OCI-LY1 (cell line): ENCODE measurements around the gene PARP3.
"Not testable (repeated sequence)": the region's sequence is repeated elsewhere in the genome, so short reads cannot be mapped to it uniquely, and the experiment has no call there.

Experiments used
- H2AFZ ChIP-seq: fragments of 200-600 bp; sonication (generic), shearing (Covaris generic); 2 replicates; pipeline ENCODE4 v1.6.0; 2014; ENCODE audit warnings: antibody characterized with exemption, mild to moderate bottlenecking, low read length
- H3F3A ChIP-seq: fragments of 200-600 bp; sonication (generic), shearing (Covaris generic); 2 replicates; pipeline ENCODE4 v1.6.0; 2014; ENCODE audit warnings: mild to moderate bottlenecking, antibody characterized with exemption, low read length, moderate library complexity; ENCODE audit not compliant: insufficient read depth
- H3K27ac ChIP-seq: fragments of 200-600 bp; sonication (generic); 2 replicates; pipeline ENCODE4 v1.5.1; 2014; ENCODE audit warnings: low read length, mixed run types, mild to moderate bottlenecking, low read depth; ENCODE audit not compliant: poor library complexity, severe bottlenecking
- H3K27me3 ChIP-seq: fragments of 200-600 bp; sonication (generic); 2 replicates; pipeline ENCODE4 v1.6.0; 2014; ENCODE audit warnings: antibody characterized with exemption, mild to moderate bottlenecking, low read length, moderate library complexity; ENCODE audit not compliant: insufficient read depth
- H3K36me3 ChIP-seq: fragments of 200-600 bp; sonication (generic); 2 replicates; pipeline ENCODE4 v1.6.1; 2014; ENCODE audit warnings: mild to moderate bottlenecking, antibody characterized with exemption, low read length, moderate library complexity, mixed read lengths; ENCODE audit not compliant: insufficient read depth
- H3K4me1 ChIP-seq: fragments of 200-600 bp; sonication (generic); 2 replicates; pipeline ENCODE4 v1.5.1; 2014; ENCODE audit warnings: mild to moderate bottlenecking, low read length, moderate library complexity; ENCODE audit not compliant: insufficient read depth, severe bottlenecking
- H3K4me2 ChIP-seq: fragments of 200-600 bp; sonication (generic), shearing (Covaris generic); 2 replicates; pipeline ENCODE4 v1.6.1; 2014; ENCODE audit warnings: low read length
- H3K4me3 ChIP-seq: fragments of 200-600 bp; sonication (generic); 2 replicates; pipeline ENCODE4 v1.5.1; 2014; ENCODE audit warnings: low read length, low read depth, mild to moderate bottlenecking, mixed read lengths; ENCODE audit not compliant: poor library complexity, severe bottlenecking
- H3K79me2 ChIP-seq: fragments of 200-600 bp; shearing (Covaris generic); 2 replicates; pipeline ENCODE4 v1.6.1; 2016; ENCODE audit warnings: mixed run types, low read length, mixed read lengths; ENCODE audit not compliant: insufficient read depth
- H3K9ac ChIP-seq: fragments of 200-600 bp; sonication (generic), shearing (Covaris generic); 2 replicates; pipeline ENCODE4 v1.6.1; 2014; ENCODE audit warnings: mild to moderate bottlenecking, low read length, mixed read lengths
- H3K9me2 ChIP-seq: fragments of 200-600 bp; sonication (generic), shearing (Covaris generic); 2 replicates; pipeline ENCODE4 v1.6.1; 2014; ENCODE audit warnings: low read depth, mild to moderate bottlenecking, low read length, mixed read lengths
- H3K9me3 ChIP-seq: fragments of 200-600 bp; shearing (Covaris generic); 2 replicates; pipeline ENCODE4 v1.6.1; 2014; ENCODE audit warnings: low read length, mixed read lengths
- H4K20me1 ChIP-seq: fragments of 200-600 bp; sonication (generic), shearing (Covaris generic); 2 replicates; pipeline ENCODE4 v1.6.0; 2016; ENCODE audit warnings: mild to moderate bottlenecking, low read length; ENCODE audit not compliant: insufficient read depth
- EZH2 ChIP-seq: fragments of 200-600 bp; sonication (generic), shearing (Covaris generic); IDR thresholded peaks from 2 replicates; pipeline ENCODE4 v1.8.0; 2017; ENCODE audit warnings: borderline replicate concordance, mixed run types, mild to moderate bottlenecking, antibody characterized with exemption, low read length, moderate library complexity, mixed read lengths
- TF ChIP-seq, protein P1 (sequence below): fragments of 200-600 bp; sonication (generic), shearing (Covaris generic); IDR thresholded peaks from 2 replicates; pipeline ENCODE4 v1.5.1; 2017; ENCODE audit warnings: mild to moderate bottlenecking, antibody characterized with exemption, low read length, moderate library complexity, mixed read lengths

PARP3 gene

GRCh38 chr3:51896607-51897305, 45.4 kb upstream of the PARP3 start:
- Histone ChIP-seq H4K20me1 (no peaks in the 10 kb centered on the region), H3K27me3 (0 out of 2 replicates have a peak, but pooled peaks cover 3% of the 10 kb centered on the region), H3K4me2 (no peak overlapping the region), H2AFZ (no peak overlapping the region), H3K4me1 (no peaks in the 10 kb centered on the region), H3K9me2 (no peaks in the 10 kb centered on the region), H3K36me3 (no peaks in the 10 kb centered on the region), H3K27ac (no peak overlapping the region), H3K4me3 (no peak overlapping the region), H3K9ac (no peak overlapping the region), H3K79me2 (no peaks in the 10 kb centered on the region), H3F3A (no peaks in the 10 kb centered on the region), H3K9me3 (no peaks in the 10 kb centered on the region)
- TF ChIP-seq, protein P1, sequence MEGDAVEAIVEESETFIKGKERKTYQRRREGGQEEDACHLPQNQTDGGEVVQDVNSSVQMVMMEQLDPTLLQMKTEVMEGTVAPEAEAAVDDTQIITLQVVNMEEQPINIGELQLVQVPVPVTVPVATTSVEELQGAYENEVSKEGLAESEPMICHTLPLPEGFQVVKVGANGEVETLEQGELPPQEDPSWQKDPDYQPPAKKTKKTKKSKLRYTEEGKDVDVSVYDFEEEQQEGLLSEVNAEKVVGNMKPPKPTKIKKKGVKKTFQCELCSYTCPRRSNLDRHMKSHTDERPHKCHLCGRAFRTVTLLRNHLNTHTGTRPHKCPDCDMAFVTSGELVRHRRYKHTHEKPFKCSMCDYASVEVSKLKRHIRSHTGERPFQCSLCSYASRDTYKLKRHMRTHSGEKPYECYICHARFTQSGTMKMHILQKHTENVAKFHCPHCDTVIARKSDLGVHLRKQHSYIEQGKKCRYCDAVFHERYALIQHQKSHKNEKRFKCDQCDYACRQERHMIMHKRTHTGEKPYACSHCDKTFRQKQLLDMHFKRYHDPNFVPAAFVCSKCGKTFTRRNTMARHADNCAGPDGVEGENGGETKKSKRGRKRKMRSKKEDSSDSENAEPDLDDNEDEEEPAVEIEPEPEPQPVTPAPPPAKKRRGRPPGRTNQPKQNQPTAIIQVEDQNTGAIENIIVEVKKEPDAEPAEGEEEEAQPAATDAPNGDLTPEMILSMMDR: no peak
- no peak for TF ChIP-seq EZH2

DNA sequence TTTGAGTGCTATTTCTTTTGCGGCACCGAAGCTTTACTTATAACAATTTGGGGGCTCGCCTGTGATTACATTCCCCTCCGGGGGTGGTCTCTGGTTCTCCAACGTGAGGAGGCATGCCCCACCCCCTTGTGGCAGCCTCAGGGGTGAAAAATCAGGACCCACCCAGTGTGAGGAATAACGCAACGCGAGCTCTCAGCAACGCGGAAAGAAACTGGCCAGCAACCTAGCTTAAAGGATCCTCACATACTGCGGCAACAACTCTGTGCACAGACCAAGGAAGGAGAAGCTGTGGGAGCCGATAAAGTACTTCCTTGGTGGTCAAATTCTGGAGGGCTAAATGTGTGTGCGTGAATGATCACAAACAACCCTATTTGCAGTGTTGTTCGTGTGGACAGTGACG, 44.8 kb upstream of the PARP3 start:
- Histone ChIP-seq H3K4me1 (no peaks in the 10 kb centered on the region), H3K79me2 (no peaks in the 10 kb centered on the region), H3F3A (no peaks in the 10 kb centered on the region), H3K27ac (no peak overlapping the region), H3K9ac (no peak overlapping the region), H4K20me1 (no peaks in the 10 kb centered on the region), H3K4me3 (no peak overlapping the region), H3K9me2 (no peaks in the 10 kb centered on the region), H3K36me3 (no peaks in the 10 kb centered on the region), H3K4me2 (no peak overlapping the region), H3K27me3 (0 out of 2 replicates have a peak, but pooled peaks cover 3% of the 10 kb centered on the region), H3K9me3 (no peaks in the 10 kb centered on the region), H2AFZ (no peak overlapping the region)
- TF ChIP-seq, protein P1: no peak

GRCh38 chr3:51900043-51900442, 42.1 kb upstream of the PARP3 start:
- H3K9me3 ChIP-seq, H3K4me2 ChIP-seq, H3K4me1 ChIP-seq, H3F3A ChIP-seq, H4K20me1 ChIP-seq, H3K27ac ChIP-seq, H3K27me3 ChIP-seq, H2AFZ ChIP-seq, H3K9ac ChIP-seq, H3K9me2 ChIP-seq, H3K4me3 ChIP-seq, H3K36me3 ChIP-seq, H3K79me2 ChIP-seq: not testable (repeated sequence)

- H3K79me2 ChIP-seq, H3K4me2 ChIP-seq, H3F3A ChIP-seq, H3K27ac ChIP-seq, H3K9ac ChIP-seq, H3K36me3 ChIP-seq, H3K9me2 ChIP-seq, H3K4me3 ChIP-seq, H4K20me1 ChIP-seq, H3K9me3 ChIP-seq, H3K4me1 ChIP-seq, H3K27me3 ChIP-seq, H2AFZ ChIP-seq: not testable (repeated sequence)
These were observed 39.8 kb upstream of the PARP3 start for GRCh38 chr3:51902361-51902760.
